ENCODE data around the gene FGFR1OP2.

Gene FGFR1OP2

GRCh38 chr12:26906024-26906423, 32.2 kb upstream of the FGFR1OP2 start:
- no peak for TF ChIP-seq CTCF (IDR thresholded peaks at IDR 0.05; ENCODE audit: insufficient read depth, low read length, missing control alignments)
- no peak for DNase-seq (ENCODE audit: low read depth, low spot score)
- H3K4me3 ChIP-seq (ENCODE audit: low read depth, low read length), result no peak overlapping the region
- POLR2A ChIA-PET, result no interaction called here
- CTCF ChIA-PET, result interaction anchor here (1.6 kb wide), 1 partner anchor 21 kb away, joined by 6 read pairs; no protein-coding TSS in a partner anchor

GRCh38 chr12:26906704-26907103, 31.6 kb upstream of the FGFR1OP2 start:
- no peak for DNase-seq (ENCODE audit: low read depth, low spot score)

GRCh38 chr12:26918321-26919215, 19.7 kb upstream of the FGFR1OP2 start:
- no peak for DNase-seq (ENCODE audit: low read depth, low spot score)
- no peak overlapping the region for H3K4me3 ChIP-seq (ENCODE audit: low read depth, low read length)
- no peak for TF ChIP-seq CTCF (IDR thresholded peaks at IDR 0.05; ENCODE audit: insufficient read depth, low read length, missing control alignments)
- CTCF ChIA-PET, result interaction anchor here (0.9 to 2.2 kb wide), 8 partner anchors 9 to 390 kb away, joined by 3 to 11 read pairs (median 4); no protein-coding TSS in a partner anchor
- POLR2A ChIA-PET, result interaction anchor here (0.7 kb wide), 1 partner anchor 20 kb away, joined by 3 read pairs; no protein-coding TSS in a partner anchor

More at GRCh38 chr12:26906704-26907103, 31.6 kb upstream of the FGFR1OP2 start:
- ChIA-PET POLR2A (no interaction called here), CTCF (no interaction called here)
- TF ChIP-seq CTCF (IDR thresholded peaks at IDR 0.05; ENCODE audit: insufficient read depth, low read length, missing control alignments), result no peak
- H3K4me3 ChIP-seq (ENCODE audit: low read depth, low read length), result no peak overlapping the region

GRCh38 chr12:26919216-26919555, 19.1 kb upstream of the FGFR1OP2 start:
- ChIA-PET CTCF (interaction anchor here (0.9 to 2.2 kb wide), 7 partner anchors 9 to 389 kb away, joined by 3 to 11 read pairs (median 3); no protein-coding TSS in a partner anchor), POLR2A (no interaction called here)
- DNase-seq (ENCODE audit: low read depth, low spot score), result no peak
- no peak overlapping the region for H3K4me3 ChIP-seq (ENCODE audit: low read depth, low read length)
- no peak for TF ChIP-seq CTCF (IDR thresholded peaks at IDR 0.05; ENCODE audit: insufficient read depth, low read length, missing control alignments)

- TF ChIP-seq CTCF (IDR thresholded peaks at IDR 0.05; ENCODE audit: insufficient read depth, low read length, missing control alignments), result no peak
- DNase-seq (ENCODE audit: low read depth, low spot score), result no peak
- ChIA-PET POLR2A (no interaction called here), CTCF (interaction anchor here (1.5 kb wide), 1 partner anchor 10 kb away, joined by 4 read pairs; no protein-coding TSS in a partner anchor)
- no peak overlapping the region for H3K4me3 ChIP-seq (ENCODE audit: low read depth, low read length)
Observed at GRCh38 chr12:26921886-26922285, 16.4 kb upstream of the FGFR1OP2 start.

GRCh38 chr12:26928661-26929060, 9.6 kb upstream of the FGFR1OP2 start:
- TF ChIP-seq CTCF (IDR thresholded peaks at IDR 0.05; ENCODE audit: insufficient read depth, low read length, missing control alignments), result no peak
- DNase-seq (ENCODE audit: low read depth, low spot score), result no peak
- POLR2A ChIA-PET, result no interaction called here
- CTCF ChIA-PET, result interaction anchor here (1.1 to 1.2 kb wide), 2 partner anchors 44 to 214 kb away, joined by 4 read pairs; no protein-coding TSS in a partner anchor
- H3K4me3 ChIP-seq (ENCODE audit: low read depth, low read length), result no peak overlapping the region
